IMR-90 (cell line): ENCODE measurements around the gene RAB27B. TPM values are rescaled to one million over a fixed set of nuclear protein-coding genes. Genes with fewer than 3 reads are reported as not detected.

ENCODE experiments used
- ATAC-seq: fragments of 200-7000 bp; cut with Tn5 transposase; 2 replicates; pipeline ENCODE4 v1.9.1; 2020; ENCODE audit warnings: low read depth, mild to moderate bottlenecking, moderate library complexity
- BruUV-seq: library from RNA; stranded (reverse); fragments of 400-500 nt; replicated peaks from 2 replicates; lab custom pipeline; 2021; lab: Mats Ljungman, UMichigan
- CTCF ChIA-PET: fragments of 300-600 bp; formaldehyde crosslinking; extraction: SDS; loops from one replicate; lab custom pipeline; 2021; ENCODE audit warnings: antibody characterized with exemption; lab: Yijun Ruan, JAX
- POLR2A ChIA-PET: fragments of 300-600 bp; sonication (Branson Sonifier 250); formaldehyde crosslinking; loops from one replicate; lab custom pipeline; 2022; ENCODE audit warnings: antibody characterized with exemption; ENCODE audit not compliant: unreplicated experiment; lab: Charles Lee
- DNase-seq: peaks from one replicate; pipeline ENCODE4 v3.0.0; 2013
- H2AFZ ChIP-seq: replicated peaks from 2 replicates; pipeline ENCODE3; 2013; ENCODE audit warnings: low read length, mild to moderate bottlenecking; ENCODE audit not compliant: poor library complexity
- H2AK5ac ChIP-seq: 2 replicates; pipeline ENCODE4 v1.6.1; 2013; ENCODE audit warnings: low read depth, low read length, inconsistent platforms
- H2AK9ac ChIP-seq: replicated peaks from 2 replicates; pipeline ENCODE3; 2013; ENCODE audit warnings: mild to moderate bottlenecking, low read depth, low read length, moderate library complexity; ENCODE audit not compliant: poor library complexity
- H2BK120ac ChIP-seq: 2 replicates; pipeline ENCODE4 v1.6.1; 2013; ENCODE audit warnings: low read depth, low read length, inconsistent platforms
- H2BK15ac ChIP-seq: 3 replicates; pipeline ENCODE4 v1.6.1; 2013; ENCODE audit warnings: low read depth, low read length, inconsistent platforms
- H2BK20ac ChIP-seq: 2 replicates; pipeline ENCODE4 v1.6.1; 2013; ENCODE audit warnings: low read depth, mild to moderate bottlenecking, inconsistent platforms, low read length, moderate library complexity
- H2BK5ac ChIP-seq: 2 replicates; pipeline ENCODE4 v1.6.1; 2013; ENCODE audit warnings: mild to moderate bottlenecking, low read depth, low read length, inconsistent platforms; ENCODE audit not compliant: poor library complexity, severe bottlenecking
- H3K14ac ChIP-seq: replicated peaks from 2 replicates; pipeline ENCODE4 v1.6.1; 2013; ENCODE audit warnings: low read depth, low read length, inconsistent platforms
- H3K18ac ChIP-seq: 2 replicates; pipeline ENCODE4 v1.6.1; 2013; ENCODE audit warnings: low read depth, low read length, control low read depth
- H3K23ac ChIP-seq: 2 replicates; pipeline ENCODE4 v1.6.1; 2013; ENCODE audit warnings: low read depth, low read length, inconsistent platforms
- H3K27ac ChIP-seq: 2 replicates; pipeline ENCODE4 v1.5.1; 2013; ENCODE audit warnings: mild to moderate bottlenecking, control low read depth, low read length; ENCODE audit not compliant: insufficient read depth
- H3K27me3 ChIP-seq: 2 replicates; pipeline ENCODE4 v1.6.1; 2013; ENCODE audit warnings: low read length; ENCODE audit not compliant: control insufficient read depth, insufficient read depth
- H3K36me3 ChIP-seq: 2 replicates; pipeline ENCODE4 v1.6.1; 2013; ENCODE audit warnings: low read length, mixed read lengths; ENCODE audit not compliant: control insufficient read depth, insufficient read depth
- H3K4ac ChIP-seq: 2 replicates; pipeline ENCODE4 v1.6.1; 2013; ENCODE audit warnings: low read depth, low read length, inconsistent platforms
- H3K4me1 ChIP-seq: 2 replicates; pipeline ENCODE4 v1.6.1; 2013; ENCODE audit warnings: low read length, mixed read lengths; ENCODE audit not compliant: control insufficient read depth, insufficient read depth
- H3K4me2 ChIP-seq: 2 replicates; pipeline ENCODE4 v1.6.1; 2013; ENCODE audit warnings: low read depth, mild to moderate bottlenecking, control low read depth, low read length, moderate library complexity
- H3K4me3 ChIP-seq: 2 replicates; pipeline ENCODE4 v1.5.1; 2013; ENCODE audit warnings: low read depth, mild to moderate bottlenecking, control low read depth, low read length, moderate library complexity; ENCODE audit not compliant: insufficient read depth
- H3K56ac ChIP-seq: 2 replicates; pipeline ENCODE4 v1.6.1; 2013; ENCODE audit warnings: low read length, inconsistent platforms; ENCODE audit not compliant: insufficient read depth; ENCODE audit errors: extremely low read depth
- H3K79me1 ChIP-seq, 2 experiments: 2 replicates each; pipeline ENCODE4 v1.6.1; 2013; ENCODE audit warnings: low read length in 2 of 2, inconsistent platforms in 1 of 2, low read depth in 1 of 2
- H3K9ac ChIP-seq: 2 replicates; pipeline ENCODE4 v1.6.1; 2013; ENCODE audit warnings: low read depth, low read length, control low read depth
- H3K9me1 ChIP-seq: 2 replicates; pipeline ENCODE4 v1.6.1; 2013; ENCODE audit warnings: low read length, inconsistent platforms; ENCODE audit not compliant: insufficient read depth
- H3K9me3 ChIP-seq: 2 replicates; pipeline ENCODE4 v1.6.1; 2013; ENCODE audit warnings: low read length; ENCODE audit not compliant: control insufficient read depth, insufficient read depth
- H4K20me1 ChIP-seq: 2 replicates; pipeline ENCODE4 v1.6.1; 2013; ENCODE audit warnings: low read length, inconsistent platforms; ENCODE audit not compliant: insufficient read depth
- H4K5ac ChIP-seq: 2 replicates; pipeline ENCODE4 v1.6.1; 2013; ENCODE audit warnings: mild to moderate bottlenecking, low read depth, low read length, control low read depth
- H4K8ac ChIP-seq, 2 experiments: 2 replicates each; pipeline ENCODE4 v1.6.1; 2013; ENCODE audit warnings: low read depth in 2 of 2, low read length in 2 of 2, control low read depth in 1 of 2, inconsistent platforms in 1 of 2
- H4K91ac ChIP-seq: 2 replicates; pipeline ENCODE4 v1.6.1; 2013; ENCODE audit warnings: low read depth, low read length, inconsistent platforms; ENCODE audit not compliant: insufficient read depth
- BHLHE40 ChIP-seq: fragments of 150-350 bp; IDR thresholded peaks from 2 replicates; pipeline ENCODE4 v1.6.1; 2016; ENCODE audit warnings: mild to moderate bottlenecking, low read depth, low read length
- CHD1 ChIP-seq: IDR thresholded peaks from 2 replicates; pipeline ENCODE4 v1.6.1; 2012; ENCODE audit warnings: low read depth, low read length, improper control_type of control experiment
- ELK1 ChIP-seq: fragments of 150-350 bp; IDR thresholded peaks from 2 replicates; pipeline ENCODE4 v1.6.1; 2016; ENCODE audit warnings: low read depth, mild to moderate bottlenecking, low read length, moderate library complexity, borderline replicate concordance
- MXI1 ChIP-seq: IDR thresholded peaks from 2 replicates; pipeline ENCODE4 v1.6.1; 2012; ENCODE audit warnings: low read depth, mild to moderate bottlenecking, low read length, moderate library complexity, borderline replicate concordance
- NFE2L2 ChIP-seq: fragments of 150-350 bp; IDR thresholded peaks from 2 replicates; pipeline ENCODE4 v1.6.1; 2016; ENCODE audit warnings: low read depth, mild to moderate bottlenecking, low read length
- POLR2A ChIP-seq: IDR thresholded peaks from 2 replicates; pipeline ENCODE4 v1.6.1; 2012; ENCODE audit warnings: mild to moderate bottlenecking, low read depth, low read length
- RAD21 ChIP-seq: IDR thresholded peaks from 2 replicates; pipeline ENCODE4 v1.6.1; 2012; ENCODE audit warnings: low read length, improper control_type of control experiment
- RFX5 ChIP-seq: IDR thresholded peaks from 2 replicates; pipeline ENCODE4 v1.8.0; 2012; ENCODE audit warnings: low read depth, mild to moderate bottlenecking, low read length, moderate library complexity
- WGBS, 2 experiments: methylation state at CpG; one replicate each; pipeline versions ENCODE4 v1.1.5 to v1.1.7; 2013; ENCODE audit warnings: missing lambda C conversion rate in 2 of 2; ENCODE audit not compliant: insufficient read length in 1 of 2; ENCODE audit errors: extremely low coverage in 2 of 2; 5-methylcytosine and 5-hydroxymethylcytosine counted together
- dilution Hi-C: fragments of 300-500 bp; cut with HindIII; formaldehyde crosslinking; loops from one replicate; pipeline ENCODE4 v1.14.3; 2018; ENCODE audit warnings: low sequenced_read_pairs; ENCODE audit not compliant: unreplicated experiment
- in situ Hi-C: fragments of 300-500 bp; cut with MboI; formaldehyde crosslinking; loops from 3 replicates; pipeline ENCODE4 v1.14.3; 2019; ENCODE audit warnings: low sequenced_read_pairs, inconsistent platforms, mixed read lengths
- intact Hi-C: fragments of 100-400 bp; cut with micrococcal nuclease; formaldehyde crosslinking; loops from 2 replicates; pipeline ENCODE4 v1.10.0; 2022
- polyA plus RNA-seq, 3 experiments: library from polyadenylated mRNA; depleted of rRNA; stranded (reverse); fragments of >200 nt; gene quantifications; 2 replicates each; pipeline ENCODE4 v1.2.3, GENCODE V29; 2012; ENCODE audit warnings: low replicate concordance in 1 of 3
- total RNA-seq: library from RNA; depleted of rRNA; stranded (reverse); fragments of >200 nt; gene quantifications from 2 replicates; pipeline ENCODE4 v1.2.3, GENCODE V29; 2012
- TF ChIP-seq, protein P1 (sequence below): fragments of 150-350 bp; IDR thresholded peaks from 2 replicates; pipeline ENCODE4 v1.6.1; 2017; ENCODE audit warnings: mild to moderate bottlenecking, antibody characterized with exemption, low read length, low read depth

RAB27B gene
- total and polyA plus RNA-seq, 2 of the 4 experiments (the other 2 are of a cell fraction), result 0.24 to 1.3 TPM

- Histone ChIP-seq H2AK9ac (no peak overlapping the region), H3K79me1 (no peaks in the 10 kb centered on the region), H3K18ac (no peak overlapping the region), H4K5ac (no peak overlapping the region; the same call in 1 of the 2 replicates), H3K4ac (no peak overlapping the region), H4K91ac (no peak overlapping the region), H2BK15ac (no peak overlapping the region), H3K9me3 (no peaks in the 10 kb centered on the region), H2BK5ac (no peak overlapping the region), H3K9ac (no peak overlapping the region), H3K56ac (no peak overlapping the region), H3K4me1 (peaks cover 4% of the 10 kb centered on the region; the same call in 1 of the 2 replicates), H3K4me2 (no peak overlapping the region), H3K27me3 (no peaks in the 10 kb centered on the region), H3K27ac (no peak overlapping the region), H4K20me1 (no peaks in the 10 kb centered on the region), H3K36me3 (no peaks in the 10 kb centered on the region), H2AFZ (no peak overlapping the region), H3K4me3 (no peak overlapping the region), H3K14ac (no peak overlapping the region), H2BK120ac (no peak overlapping the region), H2BK20ac (no peak overlapping the region), H3K9me1 (no peaks in the 10 kb centered on the region), H3K23ac (no peak overlapping the region), H2AK5ac (no peak overlapping the region), H4K8ac (no peak overlapping the region)
- TF ChIP-seq CHD1 (no peak), RAD21 (no peak), BHLHE40 (no peak), NFE2L2 (no peak), RFX5 (no peak), ELK1 (no peak), MXI1 (no peak), POLR2A (no peak)
- TF ChIP-seq, protein P1, sequence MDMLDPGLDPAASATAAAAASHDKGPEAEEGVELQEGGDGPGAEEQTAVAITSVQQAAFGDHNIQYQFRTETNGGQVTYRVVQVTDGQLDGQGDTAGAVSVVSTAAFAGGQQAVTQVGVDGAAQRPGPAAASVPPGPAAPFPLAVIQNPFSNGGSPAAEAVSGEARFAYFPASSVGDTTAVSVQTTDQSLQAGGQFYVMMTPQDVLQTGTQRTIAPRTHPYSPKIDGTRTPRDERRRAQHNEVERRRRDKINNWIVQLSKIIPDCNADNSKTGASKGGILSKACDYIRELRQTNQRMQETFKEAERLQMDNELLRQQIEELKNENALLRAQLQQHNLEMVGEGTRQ, result no peak
- ATAC-seq, result no peak
- no TSS peak for BruUV-seq
- intact Hi-C loops, result no loop called here
- POLR2A ChIA-PET, result no interaction called here
- CTCF ChIA-PET, result no interaction called here
- DNase-seq, result no peak
- WGBS, 2 experiments, result 100% methylated on average over 2 of the region's 6 CpGs; no CpG with 5 or more reads in 1 of the 2 experiments
- in situ Hi-C loops, result no loop called here
- dilution Hi-C loops, result no loop called here
Measured at GRCh38 chr18:54881229-54881768, 53.0 kb downstream of the RAB27B start.
